Tibial nerve (tissue), 4 donors: ENCODE results near the gene AFG1L. TPM values are rescaled to one million over a fixed set of nuclear protein-coding genes. Genes with fewer than 3 reads are reported as not detected.
A peak's percentile ranks its signal among the peaks of the same experiment; 100 is the strongest.
"Not testable (repeated sequence)": the region's sequence is repeated elsewhere in the genome, so short reads cannot be mapped to it uniquely, and the experiment has no call there.

Experiments
- DNase-seq, 2 donors: peaks; one replicate each; pipeline ENCODE4 v3.0.0-alpha.2; 2019; ENCODE audit warnings: low spot score in 2 of 2
- H3K27ac ChIP-seq, 4 donors: fragments of 200-600 bp; sonication (generic) in 3 of 4; one replicate each; pipeline ENCODE4 v1.5.1; 2017 to 2019; ENCODE audit warnings: mild to moderate bottlenecking in 1 of 4
- H3K27me3 ChIP-seq, 2 donors: fragments of 200-600 bp; sonication (generic) in 1 of 2; one replicate each; pipeline versions ENCODE4 v1.5.1 to v1.6.0; 2017 to 2019
- H3K36me3 ChIP-seq, 3 donors: fragments of 200-600 bp; sonication (generic); one replicate each; pipeline ENCODE4 v1.5.1; 2018 to 2019
- H3K4me1 ChIP-seq, 4 donors: fragments of 200-600 bp; sonication (generic) in 3 of 4; one replicate each; pipeline ENCODE4 v1.5.1; 2017 to 2019
- H3K4me3 ChIP-seq, 4 donors: fragments of 200-600 bp; sonication (generic) in 3 of 4; one replicate each; pipeline ENCODE4 v1.5.1; 2017 to 2019; ENCODE audit warnings: mild to moderate bottlenecking in 1 of 4, moderate library complexity in 1 of 4
- H3K9me3 ChIP-seq, 4 donors: fragments of 200-600 bp; sonication (generic) in 3 of 4; one replicate each; pipeline ENCODE4 v1.5.1; 2017 to 2019
- EP300 ChIP-seq, 2 donors: sonication (generic); formaldehyde crosslinking; IDR thresholded peaks; one replicate each; pipeline ENCODE4 v1.6.1; 2017; ENCODE audit warnings: antibody characterized with exemption in 2 of 2, mild to moderate bottlenecking in 1 of 2
- POLR2A ChIP-seq, 2 donors: fragments of 450-650 bp; IDR thresholded peaks; one replicate each; pipeline ENCODE4 v1.6.1; 2017; ENCODE audit warnings: antibody characterized with exemption in 2 of 2, mild to moderate bottlenecking in 2 of 2, moderate library complexity in 2 of 2
- WGBS, 2 donors: methylation state at CpG; one replicate each; pipeline ENCODE4 v1.1.5; 2018; 5-methylcytosine and 5-hydroxymethylcytosine counted together
- total RNA-seq, 4 donors: library from RNA; depleted of rRNA; stranded (reverse); fragments of >200 nt; gene quantifications; one replicate each; pipeline ENCODE4 v1.1.0, GENCODE V29; 2016
- TF ChIP-seq, protein P1 (sequence below), 5 experiments: fragments of 200-600 bp in 3 of 5; fragments of 450-650 bp in 2 of 5; sonication (generic) in 3 of 5; IDR thresholded peaks; one replicate each; pipeline ENCODE4 v1.5.1; 2016 to 2019; ENCODE audit warnings: antibody characterized with exemption in 5 of 5, mild to moderate bottlenecking in 3 of 5, moderate library complexity in 2 of 5

Gene AFG1L
- total RNA-seq, 4 donors from 2014 or later = 2.0 to 5.2 (median 4.1) TPM

GRCh38 chr6:108560463-108561308, 265.8 kb downstream of the AFG1L start, which contains the start of gene FOXO3:
Gene FOXO3, plus strand, starts transcription at chr6:108560917. Its CDS starts 292 bp downstream, at chr6:108561209.
- WGBS, 2 donors = 1 to 2% methylated on average over 27 to 46 of the region's 110 CpGs
- peak within 1 kb of the TSS; percentile 95 to 100 (median 98) for H3K27ac ChIP-seq
- peaks cover 0 to 46% (median 33%) of the 10 kb centered on the region in 4 donors for H3K4me1 ChIP-seq
- peaks cover 0 to 11% (median 0%) of the 10 kb centered on the region in 3 donors for H3K36me3 ChIP-seq
- DNase-seq = peak; percentile 78 to 88
- no peaks in the 10 kb centered on the region for H3K27me3 ChIP-seq
- no peaks in the 10 kb centered on the region for H3K9me3 ChIP-seq
- H3K4me3 ChIP-seq = peak within 1 kb of the TSS; percentile 70 to 97 (median 83)
- TF ChIP-seq, protein P1, sequence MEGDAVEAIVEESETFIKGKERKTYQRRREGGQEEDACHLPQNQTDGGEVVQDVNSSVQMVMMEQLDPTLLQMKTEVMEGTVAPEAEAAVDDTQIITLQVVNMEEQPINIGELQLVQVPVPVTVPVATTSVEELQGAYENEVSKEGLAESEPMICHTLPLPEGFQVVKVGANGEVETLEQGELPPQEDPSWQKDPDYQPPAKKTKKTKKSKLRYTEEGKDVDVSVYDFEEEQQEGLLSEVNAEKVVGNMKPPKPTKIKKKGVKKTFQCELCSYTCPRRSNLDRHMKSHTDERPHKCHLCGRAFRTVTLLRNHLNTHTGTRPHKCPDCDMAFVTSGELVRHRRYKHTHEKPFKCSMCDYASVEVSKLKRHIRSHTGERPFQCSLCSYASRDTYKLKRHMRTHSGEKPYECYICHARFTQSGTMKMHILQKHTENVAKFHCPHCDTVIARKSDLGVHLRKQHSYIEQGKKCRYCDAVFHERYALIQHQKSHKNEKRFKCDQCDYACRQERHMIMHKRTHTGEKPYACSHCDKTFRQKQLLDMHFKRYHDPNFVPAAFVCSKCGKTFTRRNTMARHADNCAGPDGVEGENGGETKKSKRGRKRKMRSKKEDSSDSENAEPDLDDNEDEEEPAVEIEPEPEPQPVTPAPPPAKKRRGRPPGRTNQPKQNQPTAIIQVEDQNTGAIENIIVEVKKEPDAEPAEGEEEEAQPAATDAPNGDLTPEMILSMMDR (IDR thresholded peaks at IDR 0.05) = peak in 3 of 5 experiments; percentile 12 to 29 (median 20)
- TF ChIP-seq EP300 (IDR thresholded peaks at IDR 0.05) = peak in 1 of 2 donors; percentile 98
- peak; percentile 79 to 89 for TF ChIP-seq POLR2A (IDR thresholded peaks at IDR 0.05)

GRCh38 chr6:108561309-108561647, 266.4 kb downstream of the AFG1L start:
- Histone ChIP-seq H3K36me3 (peaks cover 0 to 11% (median 0%) of the 10 kb centered on the region in 3 donors), H3K4me1 (peaks cover 0 to 46% (median 36%) of the 10 kb centered on the region in 4 donors), H3K4me3 (peak overlapping the region; percentile 70 to 97 (median 83)), H3K27ac (peak overlapping the region; percentile 95 to 100 (median 98))
- H3K9me3 ChIP-seq, H3K27me3 ChIP-seq, DNase-seq: not testable (repeated sequence)
- WGBS, 2 donors = no CpG with 5 or more reads among the region's 40 CpGs

DNA sequence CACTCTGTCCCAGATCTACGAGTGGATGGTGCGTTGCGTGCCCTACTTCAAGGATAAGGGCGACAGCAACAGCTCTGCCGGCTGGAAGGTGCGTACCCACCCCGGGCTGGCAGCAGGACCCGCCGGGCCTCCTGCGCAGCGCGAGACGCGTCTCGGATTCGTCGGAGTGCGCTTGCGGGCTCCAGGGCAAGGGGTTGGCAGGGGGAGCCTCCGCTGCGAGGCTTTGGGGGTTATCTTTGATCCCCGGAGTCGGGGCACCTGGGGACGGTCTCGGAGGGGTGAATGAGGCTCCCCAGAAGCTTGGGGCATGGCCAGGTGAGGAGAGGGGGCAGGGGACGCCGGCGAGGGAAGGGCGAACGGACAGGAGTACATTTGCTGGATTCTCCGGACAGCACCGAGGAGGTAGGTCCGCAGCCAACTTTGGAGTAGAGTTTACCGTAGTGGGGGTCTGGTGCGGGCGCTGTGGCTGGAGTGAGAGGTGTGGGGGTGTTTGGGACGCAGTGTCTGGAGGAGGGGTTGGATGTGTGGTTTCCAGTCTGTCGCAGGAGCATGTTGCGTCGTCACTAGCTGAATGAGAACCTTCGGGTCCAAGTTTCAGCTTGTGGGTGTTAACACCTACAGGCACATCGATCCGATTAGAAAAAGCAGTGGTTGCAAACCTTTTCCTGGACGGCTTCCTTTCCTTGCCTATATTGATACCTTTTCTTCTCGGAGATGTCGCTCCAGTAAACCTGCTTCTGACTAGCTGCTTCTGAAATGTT, 267.1 kb downstream of the AFG1L start:
- 4 to 5% methylated on average over 31 to 46 of the region's 46 CpGs for WGBS, 2 donors
- Histone ChIP-seq H3K27ac (peak overlapping the region; percentile 95 to 100 (median 98)), H3K4me3 (peak overlapping the region; percentile 70 to 97 (median 83)), H3K36me3 (peaks cover 0 to 15% (median under 1%) of the 10 kb centered on the region in 3 donors), H3K27me3 (no peaks in the 10 kb centered on the region), H3K9me3 (no peaks in the 10 kb centered on the region), H3K4me1 (peaks cover 0 to 46% (median 38%) of the 10 kb centered on the region in 4 donors)
- TF ChIP-seq, protein P1 (IDR thresholded peaks at IDR 0.05) = no peak
- peak in 1 of 2 donors; percentile 10 for TF ChIP-seq EP300 (IDR thresholded peaks at IDR 0.05)
- no peak for DNase-seq

DNA sequence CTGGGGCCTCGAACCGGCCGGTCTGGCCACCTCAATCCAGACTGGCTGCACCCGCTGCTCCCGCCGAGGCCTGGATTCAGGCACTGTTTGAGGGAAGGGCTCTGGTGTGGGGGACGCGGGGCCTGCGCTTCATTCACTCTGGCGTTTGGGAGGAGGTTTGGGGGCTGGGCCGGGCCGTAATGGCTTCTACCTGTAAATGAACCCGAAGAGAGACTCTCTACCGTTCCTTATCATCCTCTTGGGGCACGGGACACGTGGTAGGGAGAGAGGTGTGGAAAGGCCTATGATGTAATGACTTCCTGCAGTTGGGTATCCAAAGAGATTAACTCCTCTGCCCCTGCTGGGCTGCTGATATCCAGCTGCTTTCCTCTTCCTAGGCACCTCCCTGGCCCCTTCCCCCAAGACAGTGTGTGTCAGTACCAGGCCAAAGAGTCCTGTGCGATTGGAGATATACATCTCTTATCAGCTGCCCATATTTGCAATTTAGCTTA, 267.7 kb downstream of the AFG1L start:
- no peaks in the 10 kb centered on the region for H3K27me3 ChIP-seq
- DNase-seq = peak; percentile 68 to 85
- peak overlapping the region; percentile 70 to 97 (median 83) for H3K4me3 ChIP-seq
- peak overlapping the region; percentile 95 to 100 (median 98) for H3K27ac ChIP-seq
- TF ChIP-seq POLR2A (IDR thresholded peaks at IDR 0.05) (peak; percentile 4 to 66), EP300 (IDR thresholded peaks at IDR 0.05) (peak; percentile 38 to 94)
- TF ChIP-seq, protein P1 (IDR thresholded peaks at IDR 0.05) = peak in 3 of 5 experiments; percentile 4 to 38 (median 34)
- peaks cover 0 to 47% (median 42%) of the 10 kb centered on the region in 4 donors for H3K4me1 ChIP-seq
- H3K36me3 ChIP-seq = peaks cover 0 to 21% (median 3%) of the 10 kb centered on the region in 3 donors
- H3K9me3 ChIP-seq = no peaks in the 10 kb centered on the region
- WGBS, 2 donors = 5 to 15% methylated on average over 17 of the region's 17 CpGs

DNA sequence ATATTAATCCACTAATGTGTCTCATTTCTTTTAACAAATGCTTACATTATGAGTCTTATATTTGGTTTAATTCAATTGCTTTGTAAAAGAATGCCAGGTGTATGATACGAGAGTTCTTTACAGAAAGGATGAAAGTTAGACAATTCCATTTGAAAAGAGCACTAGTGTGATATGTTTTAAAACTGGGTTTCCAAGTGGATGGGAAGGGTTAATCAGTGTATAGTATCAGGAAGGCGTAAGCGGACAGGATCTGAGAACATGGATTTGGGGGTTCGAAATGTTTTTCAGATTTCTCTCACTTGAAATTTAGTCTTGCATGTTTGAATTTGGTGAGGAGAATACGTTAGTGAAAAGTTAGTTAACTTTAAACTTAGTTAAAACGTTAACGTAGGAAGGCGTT, 268.4 kb downstream of the AFG1L start:
- no peak for DNase-seq
- TF ChIP-seq POLR2A (IDR thresholded peaks at IDR 0.05) = no peak
- TF ChIP-seq EP300 (IDR thresholded peaks at IDR 0.05) = no peak
- TF ChIP-seq, protein P1 (IDR thresholded peaks at IDR 0.05) = no peak
- Histone ChIP-seq H3K36me3 (peaks cover 0 to 29% (median 3%) of the 10 kb centered on the region in 3 donors), H3K27me3 (no peaks in the 10 kb centered on the region), H3K27ac (peak overlapping the region; percentile 95 to 100 (median 98)), H3K4me1 (peaks cover 0 to 54% (median 43%) of the 10 kb centered on the region in 4 donors), H3K4me3 (peak overlapping the region; percentile 70 to 97 (median 83)), H3K9me3 (no peaks in the 10 kb centered on the region)
- 58 to 72% methylated on average over 8 of the region's 8 CpGs for WGBS, 2 donors
